Measurements from ENCODE around the gene ATL3. TPM values are rescaled to one million over a fixed set of nuclear protein-coding genes. Genes with fewer than 3 reads are reported as not detected.

Gene ATL3
- total RNA-seq, 2 experiments from 2014 or later = 23.2 to 37.9 TPM

GRCh38 chr11:63683133-63683991 is 12.2 kb upstream of the ATL3 start:
- Histone ChIP-seq H3K4me3 (ENCODE audit: low read depth, low read length, poor library complexity, severe bottlenecking) (peak overlapping the region; percentile 82), H3K4me2 (ENCODE audit: low read length) (peak overlapping the region; percentile 94), H3K4me1 (ENCODE audit: insufficient read depth, low read length, poor library complexity, severe bottlenecking) (peaks cover 19% of the 10 kb centered on the region), H3K36me3 (ENCODE audit: insufficient read depth, low read length) (peaks cover 9% of the 10 kb centered on the region; the same call in 1 of the 2 replicates), H3K27ac (ENCODE audit: low read depth, low read length, poor library complexity, severe bottlenecking) (peak overlapping the region; percentile 85), H4K20me1 (ENCODE audit: insufficient read depth, low read length) (peaks cover 5% of the 10 kb centered on the region; the same call in 1 of the 2 replicates), H3K79me2 (ENCODE audit: insufficient read depth, low read depth, low read length) (peaks cover 59% of the 10 kb centered on the region), H3K9me3 (ENCODE audit: low read length) (no peaks in the 10 kb centered on the region), H3K9me2 (ENCODE audit: insufficient read depth, low read length) (no peaks in the 10 kb centered on the region), H2AFZ (ENCODE audit: low read length) (no peak overlapping the region)
- POLR2A ChIA-PET = interaction anchor here (0.6 to 2.9 kb wide), 8 partner anchors 10 to 1002 kb away, joined by 3 to 27 read pairs (median 4); partner anchors contain the start of gene ATL3
- BruUV-seq (replicated peaks) = TSS peak; percentile 48
- intact Hi-C loops (cut with micrococcal nuclease; ENCODE audit: unreplicated experiment) = no loop called here
- TF ChIP-seq CTCF (conservative IDR thresholded peaks at IDR 0.05; ENCODE audit: low read length) (no peak), EZH2phosphoT487 (IDR thresholded peaks at IDR 0.05; ENCODE audit: borderline replicate concordance, low read depth, low read length) (no peak)
- no peak for DNase-seq (ENCODE audit: low spot score)
- CTCF ChIA-PET (ENCODE audit: unreplicated experiment) = no interaction called here

GRCh38 chr11:63682066-63683021 is 11.2 kb upstream of the ATL3 start:
- TF ChIP-seq EZH2phosphoT487 (IDR thresholded peaks at IDR 0.05; ENCODE audit: borderline replicate concordance, low read depth, low read length) = no peak
- peak; percentile 46; the same call in 1 of the 2 replicates for TF ChIP-seq CTCF (conservative IDR thresholded peaks at IDR 0.05; ENCODE audit: low read length)
- no TSS peak for BruUV-seq (replicated peaks)
- Histone ChIP-seq H3K27ac (ENCODE audit: low read depth, low read length, poor library complexity, severe bottlenecking) (peak overlapping the region; percentile 85), H3K9me2 (ENCODE audit: insufficient read depth, low read length) (no peaks in the 10 kb centered on the region), H3K79me2 (ENCODE audit: insufficient read depth, low read depth, low read length) (peaks cover 51% of the 10 kb centered on the region), H3K4me2 (ENCODE audit: low read length) (peak overlapping the region; percentile 94), H3K9me3 (ENCODE audit: low read length) (no peaks in the 10 kb centered on the region), H3K4me1 (ENCODE audit: insufficient read depth, low read length, poor library complexity, severe bottlenecking) (peaks cover 19% of the 10 kb centered on the region), H4K20me1 (ENCODE audit: insufficient read depth, low read length) (peaks cover 5% of the 10 kb centered on the region; the same call in 1 of the 2 replicates), H2AFZ (ENCODE audit: low read length) (peak overlapping the region; percentile 72; the same call in 1 of the 2 replicates), H3K4me3 (ENCODE audit: low read depth, low read length, poor library complexity, severe bottlenecking) (peak overlapping the region; percentile 82), H3K36me3 (ENCODE audit: insufficient read depth, low read length) (peaks cover 9% of the 10 kb centered on the region; the same call in 1 of the 2 replicates)
- DNase-seq (ENCODE audit: low spot score) = peak; percentile 62
- ChIA-PET CTCF (ENCODE audit: unreplicated experiment) (interaction anchor here (0.5 to 0.6 kb wide), 2 partner anchors 53 to 334 kb away, joined by 3 read pairs; no protein-coding TSS in a partner anchor), POLR2A (interaction anchor here (0.6 to 2.9 kb wide), 11 partner anchors 11 to 1140 kb away, joined by 3 to 27 read pairs (median 4); partner anchors contain the start of gene ATL3)
- intact Hi-C loops (cut with micrococcal nuclease; ENCODE audit: unreplicated experiment) = no loop called here
